Lower leg skin (tissue), 3 donors: ENCODE data around the gene G6PC1.

Experiments
- POLR2A ChIP-seq, 2 donors: fragments of 450-650 bp; IDR thresholded peaks; one replicate each; pipeline ENCODE4 v1.6.1; 2016 to 2017; ENCODE audit warnings: antibody characterized with exemption in 2 of 2, mild to moderate bottlenecking in 1 of 2, moderate library complexity in 1 of 2
- TF ChIP-seq, protein P1 (sequence below), 3 donors: fragments of 450-650 bp; IDR thresholded peaks; one replicate each; pipeline ENCODE4 v1.5.1; 2016; ENCODE audit warnings: antibody characterized with exemption in 3 of 3, mild to moderate bottlenecking in 3 of 3, moderate library complexity in 2 of 3

DNA sequence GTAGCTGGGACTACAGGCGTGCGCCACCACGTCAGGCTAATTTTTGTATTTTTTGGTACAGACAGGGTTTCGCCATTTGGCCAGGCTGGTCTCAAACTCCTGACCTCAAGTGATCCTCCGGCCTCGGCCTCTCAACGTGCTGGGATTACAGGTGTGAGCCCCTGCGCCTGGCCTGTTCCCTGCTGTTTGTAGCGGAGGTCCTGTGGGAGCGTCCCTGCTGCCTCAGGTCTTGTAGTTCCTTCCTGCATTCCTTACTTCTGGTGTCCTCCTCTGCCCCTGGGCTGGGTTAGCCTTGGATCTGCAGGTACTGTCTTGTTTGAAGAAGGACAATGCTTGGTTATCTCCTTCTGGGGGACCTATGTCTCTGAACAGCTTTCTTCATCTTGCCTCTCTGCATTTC lies 23.6 kb upstream of the G6PC1 start:
- TF ChIP-seq, protein P1, sequence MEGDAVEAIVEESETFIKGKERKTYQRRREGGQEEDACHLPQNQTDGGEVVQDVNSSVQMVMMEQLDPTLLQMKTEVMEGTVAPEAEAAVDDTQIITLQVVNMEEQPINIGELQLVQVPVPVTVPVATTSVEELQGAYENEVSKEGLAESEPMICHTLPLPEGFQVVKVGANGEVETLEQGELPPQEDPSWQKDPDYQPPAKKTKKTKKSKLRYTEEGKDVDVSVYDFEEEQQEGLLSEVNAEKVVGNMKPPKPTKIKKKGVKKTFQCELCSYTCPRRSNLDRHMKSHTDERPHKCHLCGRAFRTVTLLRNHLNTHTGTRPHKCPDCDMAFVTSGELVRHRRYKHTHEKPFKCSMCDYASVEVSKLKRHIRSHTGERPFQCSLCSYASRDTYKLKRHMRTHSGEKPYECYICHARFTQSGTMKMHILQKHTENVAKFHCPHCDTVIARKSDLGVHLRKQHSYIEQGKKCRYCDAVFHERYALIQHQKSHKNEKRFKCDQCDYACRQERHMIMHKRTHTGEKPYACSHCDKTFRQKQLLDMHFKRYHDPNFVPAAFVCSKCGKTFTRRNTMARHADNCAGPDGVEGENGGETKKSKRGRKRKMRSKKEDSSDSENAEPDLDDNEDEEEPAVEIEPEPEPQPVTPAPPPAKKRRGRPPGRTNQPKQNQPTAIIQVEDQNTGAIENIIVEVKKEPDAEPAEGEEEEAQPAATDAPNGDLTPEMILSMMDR (IDR thresholded peaks at IDR 0.05) = no peak
- TF ChIP-seq POLR2A (IDR thresholded peaks at IDR 0.05) = no peak
